Adrenal gland (tissue), 12 donors: ENCODE results near the gene LDAH. TPM values are rescaled to one million over a fixed set of nuclear protein-coding genes. Genes with fewer than 3 reads are reported as not detected.
A peak's percentile ranks its signal among the peaks of the same experiment; 100 is the strongest.

Experiments used
- DNase-seq, 7 donors: peaks; one replicate each; pipeline ENCODE4 v3.0.0-alpha.2; 2019 to 2020
- H3K27ac ChIP-seq, 5 donors: fragments of 200-600 bp; sonication (generic) in 4 of 5; 1 replicate in 3 of 5; 2 replicates in 2 of 5; pipeline versions ENCODE4 v1.5.1 to v1.8.0; 2016 to 2020; ENCODE audit warnings: mild to moderate bottlenecking in 1 of 5
- H3K27me3 ChIP-seq: fragments of 200-600 bp; 2 replicates; pipeline ENCODE4 v1.8.0; 2021
- H3K36me3 ChIP-seq, 2 donors: fragments of 200-600 bp; replicated peaks in 1 of 2; 1 replicate in 1 of 2; 2 replicates in 1 of 2; pipeline versions ENCODE4 v1.5.1 to v1.8.0; 2018 to 2022
- H3K4me1 ChIP-seq, 2 donors: fragments of 200-600 bp; replicated peaks in 1 of 2; 1 replicate in 1 of 2; 2 replicates in 1 of 2; pipeline versions ENCODE4 v1.5.1 to v1.8.0; 2018 to 2021
- H3K4me3 ChIP-seq, 4 donors: fragments of 200-600 bp; sonication (generic) in 3 of 4; one replicate each; pipeline ENCODE4 v1.5.1; 2016 to 2018
- H3K9me3 ChIP-seq, 3 donors: fragments of 200-600 bp; sonication (generic) in 1 of 3; replicated peaks in 1 of 3; 1 replicate in 2 of 3; 2 replicates in 1 of 3; pipeline versions ENCODE4 v1.5.1 to v1.8.0; 2016 to 2021
- POLR2A ChIP-seq, 2 donors: fragments of 450-650 bp; IDR thresholded peaks; one replicate each; pipeline ENCODE4 v1.6.1; 2017; ENCODE audit warnings: antibody characterized with exemption in 2 of 2, mild to moderate bottlenecking in 2 of 2, moderate library complexity in 1 of 2
- WGBS, 4 donors: extraction: QIAGEN DNeasy Blood & Tissue Kit in 2 of 4; methylation state at CpG; one replicate each; pipeline versions ENCODE4 v1.1.5 to v1.1.7; 2013 to 2017; 5-methylcytosine and 5-hydroxymethylcytosine counted together
- intact Hi-C, 2 donors: fragments of 100-400 bp; cut with DNase I; formaldehyde crosslinking; loops; one replicate each; pipeline versions ENCODE4 v1.14.1 to v1.15.0; 2022 to 2023
- polyA plus RNA-seq, 3 donors: library from polyadenylated mRNA; stranded (reverse); fragments of 200-250 nt in 2 of 3; fragments of 350-450 nt in 1 of 3; fragmentation: Illumina TruSeq in 1 of 3; extraction: RNeasy Lipid Tissue Mini Kit (QIAGEN cat#74804) in 1 of 3; gene quantifications; one replicate each; pipeline ENCODE4 v1.2.3, GENCODE V29; 2013 to 2014
- total RNA-seq, 9 donors: library from RNA; depleted of rRNA in 4 of 9; stranded (reverse); fragments of >200 nt in 4 of 9; fragments of 120-200 nt in 1 of 9; fragmentation: NEBNext Ultra II Directional in 1 of 9; extraction: Animal tissue kit (Norgen Biotek cat#: 25700) in 1 of 9; gene quantifications; one replicate each; pipeline versions ENCODE4 v1.1.0 to v1.2.4, GENCODE V29; 2013 to 2023
- TF ChIP-seq, protein P1 (sequence below), 6 experiments: fragments of 450-650 bp in 4 of 6; fragments of 200-600 bp in 2 of 6; sonication (generic) in 1 of 6; IDR thresholded peaks; 1 replicate in 5 of 6; 2 replicates in 1 of 6; pipeline versions ENCODE4 v1.5.1 to v1.8.0; 2016 to 2021; ENCODE audit warnings: antibody characterized with exemption in 6 of 6, mild to moderate bottlenecking in 2 of 6, moderate library complexity in 1 of 6
- donor health status: healthy with polysubstance abuse.
- donor health status: Bipolar disorder and iron deficiency.
- donor health status: DM: yes; HTN: yes; CAD: no.
- donor health status: DM: no; HTN: no; CAD: no.
- donor health status: DM: no; HTN: no; CAD: no.
- donor health status: DM: yes; HTN: yes; CAD: no.

Gene LDAH
- total and polyA plus RNA-seq, 12 donors = 7.0 to 64.9 (median 31.5) TPM

DNA sequence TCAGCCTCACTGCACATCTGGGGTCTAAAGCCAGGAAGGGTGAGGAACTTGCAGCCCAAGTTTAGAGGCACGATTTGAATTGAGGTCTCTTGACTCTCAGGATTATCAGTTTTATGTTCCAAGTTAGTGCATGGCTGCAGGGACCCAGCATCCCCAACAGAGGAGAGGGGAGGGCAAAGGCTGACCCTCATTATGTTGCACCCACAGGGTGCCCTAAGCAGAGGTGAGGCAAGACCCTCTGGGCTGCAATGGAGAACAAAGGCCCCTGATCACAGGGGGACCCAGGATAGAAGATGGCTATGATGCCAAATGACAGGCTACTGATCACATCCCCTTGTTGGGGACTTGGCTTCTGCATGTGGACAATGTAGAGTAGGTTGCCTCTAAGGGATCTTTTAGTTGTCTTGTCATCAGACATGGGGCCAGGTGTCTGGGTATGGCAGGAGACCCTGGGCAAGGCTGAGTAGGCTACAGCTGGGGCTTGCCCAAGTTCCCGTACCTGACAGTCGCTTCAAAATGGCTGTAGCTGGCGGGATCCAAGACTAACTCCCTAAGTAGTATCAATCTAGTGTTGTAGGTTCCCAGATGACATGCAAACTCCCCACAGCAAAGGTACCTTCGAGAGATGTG, 160.5 kb downstream of the LDAH start:
- Histone ChIP-seq H3K27me3 (peaks cover 43% of the 10 kb centered on the region), H3K9me3 (no peaks in the 10 kb centered on the region), H3K4me1 (peaks cover 13 to 15% of the 10 kb centered on the region in 2 donors), H3K4me3 (no peak overlapping the region), H3K27ac (no peak overlapping the region), H3K36me3 (no peaks in the 10 kb centered on the region)
- intact Hi-C loops = loop anchor here (2.0 to 5.0 kb wide), 3 partner anchors 300 to 455 kb away; no protein-coding TSS in a partner anchor
- WGBS, 4 donors = 54 to 83% (median 67%) methylated on average over 5 of the region's 5 CpGs
- TF ChIP-seq POLR2A (IDR thresholded peaks at IDR 0.05) = no peak
- TF ChIP-seq, protein P1, sequence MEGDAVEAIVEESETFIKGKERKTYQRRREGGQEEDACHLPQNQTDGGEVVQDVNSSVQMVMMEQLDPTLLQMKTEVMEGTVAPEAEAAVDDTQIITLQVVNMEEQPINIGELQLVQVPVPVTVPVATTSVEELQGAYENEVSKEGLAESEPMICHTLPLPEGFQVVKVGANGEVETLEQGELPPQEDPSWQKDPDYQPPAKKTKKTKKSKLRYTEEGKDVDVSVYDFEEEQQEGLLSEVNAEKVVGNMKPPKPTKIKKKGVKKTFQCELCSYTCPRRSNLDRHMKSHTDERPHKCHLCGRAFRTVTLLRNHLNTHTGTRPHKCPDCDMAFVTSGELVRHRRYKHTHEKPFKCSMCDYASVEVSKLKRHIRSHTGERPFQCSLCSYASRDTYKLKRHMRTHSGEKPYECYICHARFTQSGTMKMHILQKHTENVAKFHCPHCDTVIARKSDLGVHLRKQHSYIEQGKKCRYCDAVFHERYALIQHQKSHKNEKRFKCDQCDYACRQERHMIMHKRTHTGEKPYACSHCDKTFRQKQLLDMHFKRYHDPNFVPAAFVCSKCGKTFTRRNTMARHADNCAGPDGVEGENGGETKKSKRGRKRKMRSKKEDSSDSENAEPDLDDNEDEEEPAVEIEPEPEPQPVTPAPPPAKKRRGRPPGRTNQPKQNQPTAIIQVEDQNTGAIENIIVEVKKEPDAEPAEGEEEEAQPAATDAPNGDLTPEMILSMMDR (IDR thresholded peaks at IDR 0.05) = no peak
- peak in 2 of 7 donors; percentile 5 to 10 for DNase-seq

DNA sequence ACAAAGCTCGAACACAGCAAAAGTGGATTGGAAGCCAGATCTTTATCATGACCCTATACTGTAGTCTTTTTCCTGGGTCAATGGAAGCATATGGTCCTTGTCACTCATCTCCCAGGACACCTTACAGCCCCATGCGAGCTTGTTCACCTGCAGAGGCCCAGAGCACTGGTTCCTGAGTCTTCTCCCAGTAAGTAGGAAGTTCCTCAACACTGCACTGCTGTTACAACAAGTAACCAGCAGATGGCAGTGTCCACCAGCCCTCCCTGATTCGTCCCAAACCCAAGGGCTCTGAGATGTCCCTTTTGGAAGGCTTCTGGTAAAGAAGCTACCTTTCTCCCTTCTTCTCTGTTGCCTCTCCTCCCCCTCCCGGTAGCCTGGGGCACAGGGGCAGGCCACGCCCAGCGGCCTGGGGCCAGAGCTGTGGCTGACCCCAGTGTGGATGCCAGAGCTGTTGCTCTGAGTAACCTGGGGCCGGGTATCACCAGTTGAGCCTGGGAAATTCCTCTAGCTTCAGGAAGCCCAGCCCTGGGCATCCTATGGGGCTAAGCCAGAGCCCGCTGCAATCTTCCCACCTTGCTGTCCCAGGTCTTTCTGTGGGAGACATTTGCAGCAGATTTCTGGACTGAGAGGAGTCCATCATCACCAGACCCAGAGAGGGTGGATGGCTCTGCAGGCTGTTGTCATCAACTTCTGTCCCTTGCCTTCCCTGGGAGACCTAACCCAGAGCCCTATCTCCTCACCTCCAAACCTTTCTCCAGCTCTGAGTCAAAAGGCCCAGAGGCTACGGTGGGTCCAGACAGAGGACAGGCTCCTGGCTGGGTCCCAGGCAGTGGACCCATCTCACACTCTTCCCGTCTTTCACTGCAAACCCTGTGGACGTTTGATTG, 161.2 kb downstream of the LDAH start:
- H3K27me3 ChIP-seq = peaks cover 43% of the 10 kb centered on the region
- no peak overlapping the region for H3K27ac ChIP-seq
- no peak overlapping the region for H3K4me3 ChIP-seq
- TF ChIP-seq, protein P1 (IDR thresholded peaks at IDR 0.05) = peak; percentile 90 to 98 (median 95)
- TF ChIP-seq POLR2A (IDR thresholded peaks at IDR 0.05) = no peak
- no peaks in the 10 kb centered on the region for H3K36me3 ChIP-seq
- intact Hi-C loops = loop anchor here (2.0 to 5.0 kb wide), 3 partner anchors 301 to 456 kb away; no protein-coding TSS in a partner anchor
- H3K4me1 ChIP-seq = peaks cover 12 to 13% of the 10 kb centered on the region in 2 donors
- WGBS, 4 donors = 24 to 37% (median 30%) methylated on average over 10 to 11 of the region's 11 CpGs
- no peaks in the 10 kb centered on the region for H3K9me3 ChIP-seq
- peak; percentile 50 to 87 (median 65) for DNase-seq

DNA sequence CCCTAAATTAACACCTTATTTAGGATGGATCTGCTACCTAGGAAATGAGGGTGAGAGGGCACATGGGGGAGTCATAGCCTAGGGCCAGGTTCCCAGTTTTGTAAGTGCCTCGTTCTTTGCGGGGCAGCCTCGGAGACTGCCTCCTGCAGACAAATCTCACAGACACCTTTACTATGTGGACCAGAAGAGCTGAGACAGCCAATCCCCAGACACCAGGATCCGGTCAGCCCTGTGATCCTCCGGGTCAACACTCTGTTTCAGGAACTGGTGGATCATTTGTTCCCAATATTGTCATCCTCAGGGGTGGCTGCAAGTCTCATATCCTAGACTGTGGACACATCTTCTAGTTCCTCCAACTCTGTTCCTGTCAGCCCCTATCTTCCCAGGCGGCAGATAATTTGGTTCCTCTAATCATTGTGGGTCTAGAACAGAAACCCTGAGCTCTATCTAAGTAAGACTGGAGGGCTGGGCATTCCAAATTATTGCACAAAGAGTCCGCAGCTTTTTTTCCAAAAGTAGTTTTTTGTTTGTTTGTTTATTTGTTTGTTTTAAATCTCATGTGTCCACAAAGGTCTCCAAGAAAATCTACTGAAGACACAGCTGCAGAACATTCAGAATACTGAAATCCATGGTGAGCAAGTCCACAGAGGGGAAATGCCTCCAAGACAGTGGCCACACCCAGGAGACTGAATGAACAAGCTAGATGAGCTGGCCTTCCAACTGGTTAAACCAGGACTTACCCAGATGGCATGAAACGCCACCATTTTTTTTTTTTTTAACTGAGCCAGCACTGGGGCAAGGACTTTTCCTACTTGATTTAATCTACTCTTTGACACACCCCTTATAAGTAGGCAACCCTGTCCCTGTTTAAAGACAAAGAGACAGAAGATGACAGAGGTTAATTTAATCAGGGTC, 162.1 kb downstream of the LDAH start:
- H3K9me3 ChIP-seq = no peaks in the 10 kb centered on the region
- intact Hi-C loops = loop anchor here (5.0 kb wide), 2 partner anchors 302 to 457 kb away; no protein-coding TSS in a partner anchor
- H3K27ac ChIP-seq = no peak overlapping the region
- peaks cover 35% of the 10 kb centered on the region for H3K27me3 ChIP-seq
- no peak for DNase-seq
- no peaks in the 10 kb centered on the region for H3K36me3 ChIP-seq
- TF ChIP-seq POLR2A (IDR thresholded peaks at IDR 0.05) = no peak
- TF ChIP-seq, protein P1 (IDR thresholded peaks at IDR 0.05) = no peak
- peaks cover 3 to 4% of the 10 kb centered on the region in 2 donors for H3K4me1 ChIP-seq
- no peak overlapping the region for H3K4me3 ChIP-seq
- 46 to 56% (median 53%) methylated on average over 5 to 8 of the region's 8 CpGs for WGBS, 4 donors
